Measurements from ENCODE around the gene EPHA1. TPM values are rescaled to one million over a fixed set of nuclear protein-coding genes. Genes with fewer than 3 reads are reported as not detected.

EPHA1 gene
- total and polyA plus RNA-seq, 5 donors = 0.02 to 0.56 (median 0.46) TPM; not detected in 2

- Histone ChIP-seq H3K4me1 (ENCODE audit: control insufficient read depth, insufficient read depth, low read length) (peaks cover 25% of the 10 kb centered on the region), H3K27me3 (ENCODE audit: control insufficient read depth, insufficient read depth) (no peaks in the 10 kb centered on the region), H3K9me3 (ENCODE audit: control insufficient read depth, low read length) (no peaks in the 10 kb centered on the region), H3K27ac (ENCODE audit: low read length) (peak overlapping the region; percentile 83), H3K4me3 (ENCODE audit: low read length) (peak overlapping the region; percentile 60)
- ATAC-seq = peak; percentile 0 to 1
- intact Hi-C loops (cut with DNase I) = loop anchor here in 1 of 4 donors (10.0 kb wide), 1 partner anchor 117 kb away; the partner anchor contains the start of gene GSTK1
- under 1% methylated on average over 64 of the region's 64 CpGs for WGBS
- peak; percentile 79 to 93 (median 91) for DNase-seq
These were observed 27.1 kb downstream of the EPHA1 start for GRCh38 chr7:143381427-143382125.

GRCh38 chr7:143380646-143381426, 27.8 kb downstream of the EPHA1 start, which contains the start of gene ZYX:
TSS of gene ZYX (plus strand) at chr7:143381345. CDS start at chr7:143381572, 227 bp downstream.
- Histone ChIP-seq H3K9me3 (ENCODE audit: control insufficient read depth, low read length) (no peaks in the 10 kb centered on the region), H3K4me3 (ENCODE audit: low read length) (peak within 1 kb of the TSS; percentile 60), H3K27ac (ENCODE audit: low read length) (peak within 1 kb of the TSS; percentile 83), H3K27me3 (ENCODE audit: control insufficient read depth, insufficient read depth) (no peaks in the 10 kb centered on the region), H3K4me1 (ENCODE audit: control insufficient read depth, insufficient read depth, low read length) (peaks cover 21% of the 10 kb centered on the region)
- intact Hi-C loops (cut with DNase I) = loop anchor here in 1 of 4 donors (10.0 kb wide), 1 partner anchor 116 kb away; the partner anchor contains the start of gene GSTK1
- ATAC-seq (peak; percentile 92 to 95), DNase-seq (peak; percentile 97 to 99 (median 98))
- WGBS = under 1% methylated on average over 72 of the region's 72 CpGs

- H3K9me3 ChIP-seq (ENCODE audit: control insufficient read depth, low read length) = no peaks in the 10 kb centered on the region
- peak; percentile 80 for ATAC-seq
- intact Hi-C loops (cut with DNase I) = loop anchor here in 1 of 4 donors (10.0 kb wide), 1 partner anchor 115 kb away; the partner anchor contains the start of gene GSTK1
- DNase-seq = peak; percentile 86 to 96 (median 95)
- under 1% methylated on average over 35 of the region's 35 CpGs for WGBS
- H3K4me3 ChIP-seq (ENCODE audit: low read length) = peak overlapping the region; percentile 60
- H3K4me1 ChIP-seq (ENCODE audit: control insufficient read depth, insufficient read depth, low read length) = peaks cover 18% of the 10 kb centered on the region
- H3K27ac ChIP-seq (ENCODE audit: low read length) = peak overlapping the region; percentile 83
- H3K27me3 ChIP-seq (ENCODE audit: control insufficient read depth, insufficient read depth) = no peaks in the 10 kb centered on the region
These were observed 28.4 kb downstream of the EPHA1 start for GRCh38 chr7:143380260-143380645.

- Histone ChIP-seq H3K4me3 (ENCODE audit: low read length) (peak overlapping the region; percentile 60), H3K4me1 (ENCODE audit: control insufficient read depth, insufficient read depth, low read length) (peaks cover 13% of the 10 kb centered on the region), H3K27ac (ENCODE audit: low read length) (peak overlapping the region; percentile 88), H3K27me3 (ENCODE audit: control insufficient read depth, insufficient read depth) (no peaks in the 10 kb centered on the region), H3K9me3 (ENCODE audit: control insufficient read depth, low read length) (no peaks in the 10 kb centered on the region)
- intact Hi-C loops (cut with DNase I) = loop anchor here in 1 of 4 donors (5.0 to 10.0 kb wide), 2 partner anchors 33 to 115 kb away; partner anchors contain the start of gene GSTK1
- DNase-seq (no peak), ATAC-seq (no peak)
- 28% methylated on average over 15 of the region's 15 CpGs for WGBS
These were observed 28.9 kb downstream of the EPHA1 start for GRCh38 chr7:143379611-143380259.

GRCh38 chr7:143376396-143376795, 32.3 kb downstream of the EPHA1 start:
- Histone ChIP-seq H3K9me3 (ENCODE audit: control insufficient read depth, low read length) (no peaks in the 10 kb centered on the region), H3K4me3 (ENCODE audit: low read length) (no peak overlapping the region), H3K4me1 (ENCODE audit: control insufficient read depth, insufficient read depth, low read length) (no peaks in the 10 kb centered on the region), H3K27me3 (ENCODE audit: control insufficient read depth, insufficient read depth) (no peaks in the 10 kb centered on the region), H3K27ac (ENCODE audit: low read length) (no peak overlapping the region)
- DNase-seq (peak in 1 of 3 donors; percentile 56), ATAC-seq (no peak)
- intact Hi-C loops (cut with DNase I) = loop anchor here in 1 of 4 donors (5.0 kb wide), 1 partner anchor 36 kb away; no protein-coding TSS in a partner anchor
- 72% methylated on average over 5 of the region's 5 CpGs for WGBS

- DNase-seq = peak in 1 of 3 donors; percentile 40
These were observed 33.2 kb downstream of the EPHA1 start for GRCh38 chr7:143375298-143376034.

GRCh38 chr7:143374561-143374960, 34.1 kb downstream of the EPHA1 start:
- H3K9me3 ChIP-seq (ENCODE audit: control insufficient read depth, low read length) = no peaks in the 10 kb centered on the region
- H3K27ac ChIP-seq (ENCODE audit: low read length) = no peak overlapping the region
- H3K4me3 ChIP-seq (ENCODE audit: low read length) = no peak overlapping the region
- WGBS = 73% methylated on average over 5 of the region's 5 CpGs
- no peaks in the 10 kb centered on the region for H3K4me1 ChIP-seq (ENCODE audit: control insufficient read depth, insufficient read depth, low read length)
- intact Hi-C loops (cut with DNase I) = no loop called here
- ATAC-seq (no peak), DNase-seq (no peak)
- H3K27me3 ChIP-seq (ENCODE audit: control insufficient read depth, insufficient read depth) = no peaks in the 10 kb centered on the region

More at GRCh38 chr7:143375298-143376034, 33.2 kb downstream of the EPHA1 start:
- intact Hi-C loops (cut with DNase I) = loop anchor here in 1 of 4 donors (5.0 kb wide), 1 partner anchor 37 kb away; no protein-coding TSS in a partner anchor
- no peak for ATAC-seq
- Histone ChIP-seq H3K4me3 (ENCODE audit: low read length) (no peak overlapping the region), H3K9me3 (ENCODE audit: control insufficient read depth, low read length) (no peaks in the 10 kb centered on the region), H3K27ac (ENCODE audit: low read length) (peak overlapping the region; percentile 12), H3K27me3 (ENCODE audit: control insufficient read depth, insufficient read depth) (no peaks in the 10 kb centered on the region), H3K4me1 (ENCODE audit: control insufficient read depth, insufficient read depth, low read length) (no peaks in the 10 kb centered on the region)
- WGBS = 83% methylated on average over 7 of the region's 7 CpGs

- no peaks in the 10 kb centered on the region for H3K9me3 ChIP-seq (ENCODE audit: control insufficient read depth, low read length)
- DNase-seq (no peak), ATAC-seq (no peak)
- no peak overlapping the region for H3K4me3 ChIP-seq (ENCODE audit: low read length)
- no peak overlapping the region for H3K27ac ChIP-seq (ENCODE audit: low read length)
- WGBS = 90% methylated on average over 4 of the region's 4 CpGs
- no peaks in the 10 kb centered on the region for H3K4me1 ChIP-seq (ENCODE audit: control insufficient read depth, insufficient read depth, low read length)
- intact Hi-C loops (cut with DNase I) = no loop called here
- H3K27me3 ChIP-seq (ENCODE audit: control insufficient read depth, insufficient read depth) = no peaks in the 10 kb centered on the region
These were observed 35.3 kb downstream of the EPHA1 start for GRCh38 chr7:143373255-143373794.

- DNase-seq (peak in 2 of 3 donors; percentile 79), ATAC-seq (peak; percentile 52 to 61)
- no peaks in the 10 kb centered on the region for H3K27me3 ChIP-seq (ENCODE audit: control insufficient read depth, insufficient read depth)
- intact Hi-C loops (cut with DNase I) = no loop called here
- H3K4me1 ChIP-seq (ENCODE audit: control insufficient read depth, insufficient read depth, low read length) = no peaks in the 10 kb centered on the region
- H3K27ac ChIP-seq (ENCODE audit: low read length) = no peak overlapping the region
- no peaks in the 10 kb centered on the region for H3K9me3 ChIP-seq (ENCODE audit: control insufficient read depth, low read length)
- 36% methylated on average over 4 of the region's 4 CpGs for WGBS
- no peak overlapping the region for H3K4me3 ChIP-seq (ENCODE audit: low read length)
These were observed 36.6 kb downstream of the EPHA1 start for GRCh38 chr7:143372070-143372469.
